ENCODE measurements around the gene DEAF1.
A peak's percentile ranks its signal among the peaks of the same experiment; 100 is the strongest.
"Not testable (repeated sequence)": the region's sequence is repeated elsewhere in the genome, so short reads cannot be mapped to it uniquely, and the experiment has no call there.

DEAF1 gene

DNA sequence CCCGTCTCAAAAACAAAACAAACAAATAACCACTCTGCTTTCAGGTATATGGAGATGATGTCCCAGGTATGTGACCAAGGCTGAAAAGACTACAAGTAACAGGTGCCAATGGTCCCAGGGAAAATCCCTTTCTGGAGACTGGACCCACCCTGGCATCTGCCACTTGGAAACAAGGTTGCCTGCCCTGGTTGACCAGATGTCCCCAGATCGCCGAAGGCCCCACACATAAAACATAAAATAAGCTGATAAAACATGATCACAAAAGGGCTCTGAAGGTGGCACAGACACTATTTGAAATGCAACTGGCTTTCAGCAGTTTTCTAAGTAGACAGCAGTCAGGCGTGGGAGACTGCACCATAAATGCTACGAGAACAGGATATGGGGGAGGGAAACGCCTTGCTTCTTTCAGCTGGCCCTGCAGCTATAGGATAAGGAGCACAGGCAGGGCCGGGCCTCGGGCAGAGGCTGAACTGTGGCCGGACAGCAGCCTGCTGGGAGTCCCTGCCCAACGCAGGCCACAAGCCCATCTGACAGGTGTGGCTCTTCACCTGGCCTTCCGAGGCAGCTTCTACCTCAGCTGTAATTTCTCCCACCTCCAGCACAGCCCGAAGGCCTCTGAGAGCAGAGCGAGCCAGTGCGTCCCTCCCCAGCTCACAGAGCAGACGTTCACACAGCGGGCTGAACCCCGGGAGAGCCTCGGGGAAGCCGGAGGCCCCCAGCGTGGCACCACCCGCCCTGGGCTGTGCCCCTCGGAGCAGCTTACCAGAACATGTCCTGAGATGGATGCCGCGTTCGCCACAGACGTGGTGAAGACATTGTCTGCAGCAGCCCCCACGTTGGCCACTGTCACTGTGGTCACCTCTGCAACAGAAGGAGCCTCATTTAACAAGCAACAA lies 4.0 kb downstream of the DEAF1 start:
- in situ Hi-C loops (cut with HindIII; ENCODE audit: low pct_ligation_motif_present, low pct_unique_long_range_greater_than_20kb, low sequenced_read_pairs) = no loop called here
- no peak for DNase-seq

DNA sequence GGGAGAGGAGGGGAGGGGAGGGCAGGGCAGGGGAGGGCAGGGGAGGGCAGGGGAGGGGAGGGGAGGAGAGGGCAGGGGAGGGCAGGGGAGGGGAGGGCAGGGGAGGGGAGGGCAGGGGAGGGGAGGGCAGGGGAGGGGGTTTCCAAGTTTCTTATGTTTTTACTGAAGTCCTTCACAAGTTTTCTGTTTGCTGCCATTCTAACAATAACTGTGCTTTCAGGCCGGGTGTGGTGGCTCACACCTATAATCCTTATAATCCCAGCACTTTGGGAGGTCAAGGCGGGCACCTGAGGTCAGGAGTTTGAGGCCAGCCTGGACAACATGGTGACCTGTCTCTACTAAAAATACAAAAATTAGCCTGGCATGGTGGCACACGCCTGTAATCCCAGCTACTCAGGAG lies 4.8 kb downstream of the DEAF1 start:
- DNase-seq; in situ Hi-C loops (cut with HindIII; ENCODE audit: low pct_ligation_motif_present, low pct_unique_long_range_greater_than_20kb, low sequenced_read_pairs): not testable (repeated sequence)

DNA sequence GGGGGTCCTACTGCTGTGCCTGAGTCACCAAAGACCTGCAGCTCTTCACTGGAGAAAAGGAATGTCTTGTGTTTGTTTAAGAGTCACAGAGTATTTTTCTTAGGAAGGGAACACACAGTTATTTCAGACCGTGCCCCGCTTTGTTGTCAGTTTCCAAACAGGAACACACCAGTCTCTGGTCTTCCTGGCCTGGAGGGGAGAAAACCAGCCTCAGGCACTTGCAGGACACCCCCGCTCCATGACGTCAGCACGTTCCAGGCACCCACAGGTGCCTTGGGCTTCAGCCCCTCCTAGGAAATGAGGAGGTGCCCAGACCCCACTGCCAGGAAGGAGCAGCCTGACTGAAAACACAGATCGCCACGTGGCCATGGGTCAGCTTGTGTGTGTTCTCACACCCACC lies 5.4 kb downstream of the DEAF1 start:
- in situ Hi-C loops (cut with HindIII; ENCODE audit: low pct_ligation_motif_present, low pct_unique_long_range_greater_than_20kb, low sequenced_read_pairs) = no loop called here
- no peak for DNase-seq

DNA sequence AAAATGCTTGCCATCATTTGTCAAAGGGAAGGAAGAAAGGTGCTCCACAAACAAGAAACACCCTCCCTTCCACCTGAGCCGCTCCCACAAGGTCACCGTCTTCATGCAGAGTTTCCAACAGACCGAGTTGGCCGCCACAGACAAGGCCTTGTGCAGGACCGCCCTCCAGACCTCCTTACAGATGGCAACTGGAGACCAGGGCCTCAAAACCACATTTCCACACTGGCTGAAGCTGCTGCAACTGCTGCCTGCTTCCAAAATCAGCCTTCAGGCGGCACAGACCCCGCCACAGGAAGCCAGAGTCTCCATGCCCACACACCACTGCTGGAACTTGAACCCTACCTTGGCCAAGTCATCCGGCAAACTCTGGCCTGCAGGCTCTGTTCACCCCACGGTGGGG lies 6.3 kb downstream of the DEAF1 start:
- in situ Hi-C loops (cut with HindIII; ENCODE audit: low pct_ligation_motif_present, low pct_unique_long_range_greater_than_20kb, low sequenced_read_pairs) = no loop called here
- DNase-seq = no peak

DNA sequence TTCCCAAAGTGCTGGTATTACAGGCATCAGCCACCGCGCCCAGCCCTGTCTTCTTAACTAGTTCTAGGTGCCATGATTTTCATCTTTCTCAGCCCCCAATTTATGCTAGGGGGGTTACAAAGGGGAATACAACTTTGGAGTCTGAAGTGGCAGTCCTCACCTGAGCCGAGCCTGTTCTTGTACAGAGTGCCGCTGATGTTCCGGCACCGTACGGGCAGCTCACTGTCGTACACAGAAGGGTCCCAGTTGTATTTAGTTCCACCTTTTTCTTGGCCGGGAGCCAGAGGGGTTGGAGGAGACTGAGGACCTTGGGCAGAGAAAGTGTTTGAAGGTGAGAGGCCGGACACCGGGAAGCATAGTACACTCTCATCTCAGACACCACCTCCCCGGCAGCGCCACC lies 7.3 kb downstream of the DEAF1 start:
- in situ Hi-C loops (cut with HindIII; ENCODE audit: low pct_ligation_motif_present, low pct_unique_long_range_greater_than_20kb, low sequenced_read_pairs) = no loop called here
- DNase-seq = no peak

DNA sequence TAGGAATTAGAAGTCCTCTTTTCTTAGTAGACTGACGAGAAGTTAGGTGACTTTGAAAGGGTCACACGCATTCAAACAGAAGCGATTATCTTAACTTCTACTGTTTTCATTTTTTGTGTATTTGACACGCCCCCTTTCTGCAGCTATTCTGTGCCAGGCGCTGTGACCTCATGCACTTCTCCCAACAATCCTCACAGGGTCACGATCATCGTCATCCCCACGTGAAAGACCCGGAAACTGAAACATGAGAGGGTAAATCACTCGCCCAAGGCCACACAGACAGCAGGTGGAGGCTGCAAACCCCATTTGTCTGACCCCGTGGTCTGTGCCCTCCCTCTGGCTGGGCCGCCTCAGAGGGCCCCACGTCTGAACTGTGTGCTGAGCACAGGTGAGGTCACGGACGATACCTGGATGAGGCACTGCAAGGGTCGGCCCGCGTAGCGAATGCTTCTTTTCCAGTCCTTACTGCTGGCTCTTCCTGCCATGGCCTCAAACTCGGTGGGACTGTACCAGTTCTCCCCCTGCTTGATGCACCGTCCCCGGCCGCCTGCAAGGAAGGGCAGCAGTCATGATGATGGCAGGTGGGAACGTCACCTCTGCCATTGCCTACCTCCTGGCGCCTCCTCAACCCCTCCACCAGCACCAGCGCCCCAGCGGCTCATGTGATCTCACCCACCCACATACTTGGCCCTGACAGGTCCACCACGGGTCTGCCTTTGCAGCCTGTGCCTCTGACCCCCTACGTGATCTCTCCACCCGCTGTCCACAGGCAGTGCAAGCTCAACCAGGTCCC lies 8.4 kb downstream of the DEAF1 start:
- in situ Hi-C loops (cut with HindIII; ENCODE audit: low pct_ligation_motif_present, low pct_unique_long_range_greater_than_20kb, low sequenced_read_pairs) = no loop called here
- no peak for DNase-seq

DNA sequence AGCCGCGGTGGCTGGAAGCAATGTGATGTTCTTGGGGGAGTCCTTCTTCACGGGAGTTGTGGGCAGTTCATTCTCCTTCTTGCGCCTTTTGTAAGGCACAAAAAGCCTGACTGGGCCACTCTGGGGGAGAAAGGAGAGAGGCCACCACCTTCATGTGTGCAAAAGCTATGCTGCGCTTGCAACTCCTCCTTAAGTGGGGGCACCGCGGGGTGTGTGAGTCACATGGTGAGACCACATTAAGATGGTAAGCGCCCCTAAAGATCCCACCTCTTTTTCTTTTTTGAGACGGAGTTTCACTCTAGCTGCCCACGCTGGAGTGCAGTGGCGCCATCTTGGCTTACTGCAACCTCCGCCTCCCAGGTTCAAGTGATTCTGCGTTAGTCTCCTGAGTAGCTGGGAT lies 14.1 kb downstream of the DEAF1 start:
- no peak for DNase-seq
- in situ Hi-C loops (cut with HindIII; ENCODE audit: low pct_ligation_motif_present, low pct_unique_long_range_greater_than_20kb, low sequenced_read_pairs) = no loop called here

DNA sequence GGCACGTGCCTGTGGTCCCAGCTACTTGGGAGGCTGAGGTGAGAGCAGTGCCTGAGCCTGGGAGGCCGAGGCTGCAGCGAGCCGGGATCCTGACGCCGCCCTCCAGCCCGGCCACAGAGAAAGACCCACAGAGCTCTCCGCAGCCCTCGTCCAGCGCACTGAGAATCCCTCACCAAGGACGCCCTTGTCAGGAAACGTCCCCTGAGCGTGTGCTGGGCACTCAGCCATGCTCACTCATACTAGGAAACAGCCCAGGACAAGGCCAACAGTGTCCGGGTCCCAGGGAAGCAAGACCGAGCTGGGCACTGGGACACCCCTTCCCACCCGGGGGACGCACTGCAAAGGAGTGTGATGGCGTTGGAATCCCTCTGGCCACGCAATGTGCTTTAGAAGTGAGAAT lies 14.5 kb downstream of the DEAF1 start:
- DNase-seq = no peak
- in situ Hi-C loops (cut with HindIII; ENCODE audit: low pct_ligation_motif_present, low pct_unique_long_range_greater_than_20kb, low sequenced_read_pairs) = no loop called here

DNA sequence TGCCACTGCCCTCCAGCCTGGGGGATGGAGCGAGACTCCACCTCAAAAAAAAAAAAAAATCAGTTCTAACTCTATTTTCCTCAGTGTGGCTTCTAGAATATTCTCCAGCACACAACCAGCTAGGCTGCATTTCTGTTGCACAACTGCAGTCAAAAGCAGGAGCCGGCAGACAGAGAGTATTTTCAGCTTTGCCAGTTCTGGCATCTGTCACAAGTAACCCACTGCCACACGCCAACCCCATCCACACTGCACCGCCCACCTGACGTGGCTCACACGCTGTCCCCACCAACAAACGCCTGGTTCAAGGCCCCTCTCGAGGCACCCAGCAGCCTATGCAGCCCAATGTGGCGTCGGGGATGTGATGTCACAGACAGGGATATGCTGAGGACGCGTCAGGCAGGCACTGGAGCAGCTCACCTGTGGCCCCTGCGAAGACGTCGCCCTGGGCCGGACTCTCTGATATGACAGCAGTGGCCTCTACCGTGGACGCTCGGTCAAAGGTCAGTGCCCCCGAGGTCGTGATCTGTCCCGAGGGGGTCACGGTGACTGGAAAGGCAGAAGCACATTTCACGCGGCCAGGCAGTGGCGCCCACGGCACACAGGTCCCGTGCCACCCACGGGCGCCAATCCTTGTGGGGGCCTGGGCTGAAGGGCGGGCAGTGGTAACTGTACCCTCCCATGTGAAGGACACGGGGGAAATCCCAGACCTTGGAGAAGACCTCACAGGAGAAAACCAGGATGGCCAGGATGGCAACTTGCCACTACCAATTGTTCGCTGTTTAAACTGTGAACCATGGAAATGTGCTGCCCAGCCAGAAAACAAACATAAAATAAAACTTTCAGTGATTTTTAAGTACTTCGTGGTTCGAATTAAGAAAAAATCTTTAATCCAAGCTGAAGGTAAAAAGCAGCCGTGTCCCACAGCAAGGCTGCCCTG lies 15.5 kb downstream of the DEAF1 start:
- in situ Hi-C loops (cut with HindIII; ENCODE audit: low pct_ligation_motif_present, low pct_unique_long_range_greater_than_20kb, low sequenced_read_pairs) = no loop called here
- no peak for DNase-seq

DNA sequence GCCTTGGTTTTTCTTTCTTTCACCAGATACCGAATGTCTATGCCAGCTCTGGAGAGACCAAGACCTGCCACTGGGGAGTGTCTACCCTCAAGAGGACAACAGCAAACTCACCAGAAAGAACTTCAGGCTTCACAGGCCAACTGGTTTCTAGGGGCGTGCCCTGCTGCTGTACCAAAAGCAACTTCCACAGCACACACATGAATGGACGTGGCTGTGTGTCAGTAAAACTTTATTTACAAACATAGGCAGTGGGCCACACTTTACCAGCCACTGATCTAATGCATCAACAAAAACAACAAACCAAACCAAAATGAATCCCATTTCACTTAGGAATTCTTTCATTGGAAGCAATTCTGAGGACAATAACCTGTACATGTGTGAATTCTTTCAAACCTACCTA lies 16.7 kb downstream of the DEAF1 start:
- no peak for DNase-seq
- in situ Hi-C loops (cut with HindIII; ENCODE audit: low pct_ligation_motif_present, low pct_unique_long_range_greater_than_20kb, low sequenced_read_pairs) = no loop called here

DNA sequence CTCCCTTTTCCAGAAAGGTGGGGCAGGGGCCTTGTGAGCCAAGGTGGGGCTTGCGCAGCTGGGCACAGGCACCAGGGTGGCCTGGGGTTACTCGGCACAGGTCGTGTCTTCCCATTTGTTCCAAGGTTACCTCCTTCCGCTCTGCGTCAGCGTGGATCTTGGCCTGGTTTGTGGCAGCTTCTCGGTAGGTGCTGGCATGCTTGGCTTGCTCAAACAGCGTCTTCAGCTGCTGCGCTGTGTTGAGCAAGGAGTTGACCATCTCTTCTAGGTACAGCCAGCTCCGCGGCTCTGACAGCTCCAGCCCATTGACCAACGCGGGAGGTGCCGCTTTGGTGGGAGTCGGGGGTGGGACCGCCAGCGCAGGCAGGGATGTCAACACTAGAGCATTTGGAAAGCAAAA lies 20.6 kb downstream of the DEAF1 start:
- in situ Hi-C loops (cut with HindIII; ENCODE audit: low pct_ligation_motif_present, low pct_unique_long_range_greater_than_20kb, low sequenced_read_pairs) = no loop called here
- no peak for DNase-seq

DNA sequence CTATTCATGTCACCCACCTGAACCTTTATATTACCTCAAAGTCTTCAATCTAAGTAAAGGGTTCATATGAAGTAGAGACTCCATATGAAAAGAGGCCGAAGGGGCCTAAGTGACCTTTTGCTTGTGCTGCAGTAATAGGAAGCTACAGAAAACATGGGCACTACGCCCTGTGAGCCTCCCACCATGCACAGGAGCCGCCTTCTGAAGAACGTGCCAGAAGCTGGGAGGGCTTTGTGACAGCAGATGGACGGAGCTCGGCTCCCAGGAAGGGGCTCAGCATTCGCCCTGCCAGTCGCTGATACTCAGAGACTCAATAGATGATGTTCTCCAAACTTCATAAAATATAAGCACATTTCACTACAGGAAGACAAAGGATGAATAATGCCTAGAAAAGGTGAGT lies 21.2 kb downstream of the DEAF1 start:
- in situ Hi-C loops (cut with HindIII; ENCODE audit: low pct_ligation_motif_present, low pct_unique_long_range_greater_than_20kb, low sequenced_read_pairs) = no loop called here
- DNase-seq = no peak

DNA sequence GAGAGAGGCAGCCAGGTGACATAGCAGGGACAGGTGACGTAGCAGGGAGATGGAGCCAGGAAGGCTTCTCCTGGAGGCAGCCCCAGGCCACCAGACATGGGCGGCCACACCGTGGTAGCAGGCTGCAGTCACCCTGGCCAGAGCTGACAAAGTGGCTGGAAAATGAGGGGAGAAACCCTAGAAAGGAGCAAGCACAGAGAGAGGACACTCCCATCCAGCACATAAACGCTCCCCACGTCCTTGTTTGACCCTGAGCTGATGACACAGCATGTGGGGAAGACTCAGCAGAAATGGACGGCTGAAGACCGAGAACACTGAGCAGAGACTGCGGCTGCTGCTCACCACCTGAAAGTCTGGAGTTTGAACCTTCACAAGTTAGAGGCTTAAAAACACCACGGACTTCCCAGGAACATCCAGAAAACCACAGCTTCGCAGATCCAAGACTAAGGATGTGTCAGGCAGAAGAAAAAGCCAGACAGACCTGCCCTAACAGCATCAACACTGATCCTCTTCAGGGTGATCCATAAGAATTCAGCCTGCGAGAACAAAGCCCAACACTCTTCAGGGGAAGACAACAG lies 29.2 kb downstream of the DEAF1 start:
- in situ Hi-C loops (cut with HindIII; ENCODE audit: low pct_ligation_motif_present, low pct_unique_long_range_greater_than_20kb, low sequenced_read_pairs) = no loop called here
- no peak for DNase-seq

DNA sequence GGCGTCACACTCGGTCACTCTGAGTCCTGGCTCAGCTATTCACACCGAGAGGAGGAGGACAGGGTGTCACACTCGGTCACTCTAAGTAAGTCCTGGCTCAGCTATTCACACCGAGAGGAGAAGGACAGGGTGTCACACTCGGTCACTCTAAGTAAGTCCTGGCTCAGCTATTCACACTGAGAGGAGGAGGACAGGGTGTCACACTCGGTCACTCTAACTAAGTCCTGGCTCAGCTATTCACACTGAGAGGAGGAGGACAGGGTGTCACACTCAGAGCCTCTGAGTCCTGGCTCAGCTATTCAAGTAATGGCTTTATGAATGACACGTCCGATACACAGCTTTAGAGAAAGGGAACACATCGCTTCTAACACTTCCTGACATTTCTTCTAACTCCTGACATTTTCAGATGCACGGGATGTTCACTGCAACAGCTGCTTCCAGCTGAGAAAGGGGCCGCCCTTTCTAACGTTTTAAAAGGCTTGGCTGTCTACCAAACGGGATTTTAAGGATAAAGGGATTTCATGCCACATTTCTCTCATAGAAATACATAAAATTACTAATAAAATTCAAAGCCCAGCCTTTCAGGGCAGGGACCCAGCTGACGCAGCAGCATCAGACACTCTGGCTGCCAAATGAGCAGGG lies 29.8 kb downstream of the DEAF1 start:
- DNase-seq = no peak
- in situ Hi-C loops (cut with HindIII; ENCODE audit: low pct_ligation_motif_present, low pct_unique_long_range_greater_than_20kb, low sequenced_read_pairs) = no loop called here

DNA sequence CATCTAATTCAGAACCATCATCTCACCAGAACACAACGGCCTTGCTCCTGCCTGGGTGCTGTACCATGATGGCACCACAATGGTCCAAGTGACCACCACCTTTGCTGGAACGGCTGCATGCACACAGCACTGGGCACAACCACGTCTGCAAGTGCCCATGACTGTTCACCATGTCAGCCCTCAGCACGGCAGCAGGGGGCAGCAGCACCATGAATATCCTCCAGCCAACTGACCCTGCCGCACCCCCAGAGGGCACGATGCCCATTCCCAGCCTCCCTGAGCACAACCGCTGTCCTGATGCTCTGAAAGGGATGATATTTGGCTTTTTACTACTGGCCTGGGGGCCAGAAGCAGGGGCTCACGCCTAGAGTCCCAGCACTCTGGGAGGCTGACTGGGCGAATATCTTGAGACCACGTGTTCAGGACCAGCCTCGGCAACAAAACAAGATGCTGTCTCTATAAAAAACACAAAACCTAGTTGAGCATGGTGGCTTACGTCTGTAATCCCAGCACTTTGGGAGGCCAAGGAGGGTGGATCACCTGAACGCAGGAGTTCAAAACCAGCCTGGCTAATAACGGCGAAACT lies 32.2 kb downstream of the DEAF1 start:
- peak; percentile 54 for DNase-seq
- in situ Hi-C loops (cut with HindIII; ENCODE audit: low pct_ligation_motif_present, low pct_unique_long_range_greater_than_20kb, low sequenced_read_pairs) = no loop called here

DNA sequence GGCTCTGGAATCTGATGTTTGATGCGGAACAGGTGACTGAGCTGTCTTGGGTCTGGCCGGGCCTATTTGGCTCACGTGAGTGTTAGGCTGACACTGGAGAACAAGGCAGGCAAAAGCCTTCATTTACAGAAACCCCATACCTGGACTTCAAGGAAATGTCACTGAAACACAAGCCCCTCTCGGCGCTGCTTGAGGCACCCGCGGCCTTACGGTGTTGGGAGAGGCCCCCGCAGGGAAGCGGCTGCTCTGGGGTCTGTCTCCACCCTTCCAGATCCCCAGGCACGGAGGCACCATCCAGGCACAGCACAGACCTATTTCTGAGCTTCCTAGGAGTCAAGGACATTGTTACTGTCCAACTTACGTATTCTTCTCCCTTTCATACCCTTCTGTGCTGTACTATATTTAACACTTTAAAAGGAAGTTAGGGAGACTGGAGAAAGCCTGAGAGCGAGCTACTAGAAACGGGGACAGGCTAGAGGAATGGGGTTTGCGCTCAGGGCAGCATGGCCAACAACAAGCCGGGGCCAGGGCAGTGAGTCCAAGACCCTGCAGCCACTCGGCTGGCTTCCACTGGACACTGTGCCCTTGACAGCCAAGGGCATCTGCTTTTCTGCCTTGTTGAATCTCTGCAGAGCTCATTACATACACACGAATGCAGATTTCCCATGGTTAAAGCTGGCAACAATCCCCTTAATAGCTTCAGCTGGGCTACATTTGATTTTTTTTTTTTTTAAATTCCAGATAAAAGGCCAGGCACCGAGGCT lies 34.2 kb downstream of the DEAF1 start:
- no peak for DNase-seq
- in situ Hi-C loops (cut with HindIII; ENCODE audit: low pct_ligation_motif_present, low pct_unique_long_range_greater_than_20kb, low sequenced_read_pairs) = no loop called here

DNA sequence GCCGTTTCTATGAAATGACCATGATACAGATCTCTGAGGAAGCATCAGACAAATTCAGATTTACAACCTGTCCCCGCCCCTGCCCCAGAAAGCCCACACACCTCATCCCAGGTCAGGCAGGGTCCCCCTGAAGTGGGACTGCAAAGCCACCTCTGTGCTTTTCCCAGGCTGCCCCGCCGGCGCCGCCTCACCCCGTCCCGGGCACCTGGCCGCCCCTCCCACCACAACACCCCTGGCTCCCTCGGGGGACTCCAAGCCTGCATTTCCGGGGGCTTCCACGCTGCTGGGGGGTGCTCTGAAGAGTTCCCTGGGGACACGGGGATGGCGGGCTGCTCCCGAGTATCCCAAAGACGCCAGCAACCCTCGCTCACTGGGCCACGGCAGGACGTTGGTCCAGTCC lies 34.7 kb downstream of the DEAF1 start:
- no peak for DNase-seq
- in situ Hi-C loops (cut with HindIII; ENCODE audit: low pct_ligation_motif_present, low pct_unique_long_range_greater_than_20kb, low sequenced_read_pairs) = no loop called here

Measured in ACHN (cell line).